ENCODE results near the gene FRMPD4. TPM values are rescaled to one million over a fixed set of nuclear protein-coding genes. Genes with fewer than 3 reads are reported as not detected.

FRMPD4 gene
- total RNA-seq, 5 donors from 2014 or later (not counting 1 experiment from before 2014, with no cell fraction given), result not detected

DNA sequence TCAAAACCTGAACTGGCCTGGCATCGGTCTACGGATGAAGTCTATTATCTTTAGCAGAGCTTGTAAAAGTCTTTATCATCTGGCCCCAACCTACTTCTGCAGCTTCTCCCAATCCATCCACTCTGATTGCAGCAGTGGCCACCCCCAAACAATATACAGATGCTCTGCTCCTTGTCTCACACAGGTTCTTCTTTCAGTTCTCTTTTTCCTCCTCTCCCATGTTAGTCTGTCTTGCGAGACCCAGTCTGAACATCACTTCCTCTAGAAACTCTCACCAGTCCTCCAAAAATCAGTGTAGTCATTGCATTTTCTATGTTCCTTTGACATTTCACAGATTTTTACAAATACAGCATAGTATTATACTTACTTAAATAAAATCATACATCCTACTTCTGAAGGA is 163.0 kb downstream of the FRMPD4 start:
- no peaks in the 10 kb centered on the region for H3K36me3 ChIP-seq (ENCODE audit: control insufficient read depth in 2 of 2, extremely low read depth in 1 of 2, insufficient read depth in 1 of 2, low read length in 1 of 2)
- 88% methylated on average over 1 of the region's 3 CpGs for WGBS (ENCODE audit: insufficient coverage)
- no peaks in the 10 kb centered on the region for H3K27me3 ChIP-seq (replicated peaks in 1 of 2; ENCODE audit: control insufficient read depth in 2 of 2, extremely low read depth in 1 of 2, insufficient read depth in 2 of 2, low read length in 1 of 2)
- H3K9me3 ChIP-seq, result no peaks in the 10 kb centered on the region
- Mint-ChIP-seq H3K27me3 (peaks cover 0 to 19% of the 10 kb centered on the region in 2 donors), H3K9me3 (peaks cover 0 to 4% (median 0%) of the 10 kb centered on the region in 3 donors), H3K27ac (no peak overlapping the region), H3K4me1 (no peaks in the 10 kb centered on the region), H3K4me3 (no peak overlapping the region), H3K36me3 (no peaks in the 10 kb centered on the region)
- no peaks in the 10 kb centered on the region for H3K4me1 ChIP-seq (ENCODE audit: control insufficient read depth in 1 of 2, extremely low read depth in 1 of 2, insufficient read depth in 2 of 2, low read length in 2 of 2)
- no peak overlapping the region for H3K27ac ChIP-seq (ENCODE audit: low read length)
- DNase-seq (no peak), ATAC-seq (replicated peaks in 1 of 4) (no peak)
- no peak overlapping the region for H3K4me3 ChIP-seq (ENCODE audit: control insufficient read depth in 1 of 2, extremely low read depth in 1 of 2, low read length in 1 of 2)
- ChIA-PET CTCF (no interaction called here), POLR2A (no interaction called here)

DNA sequence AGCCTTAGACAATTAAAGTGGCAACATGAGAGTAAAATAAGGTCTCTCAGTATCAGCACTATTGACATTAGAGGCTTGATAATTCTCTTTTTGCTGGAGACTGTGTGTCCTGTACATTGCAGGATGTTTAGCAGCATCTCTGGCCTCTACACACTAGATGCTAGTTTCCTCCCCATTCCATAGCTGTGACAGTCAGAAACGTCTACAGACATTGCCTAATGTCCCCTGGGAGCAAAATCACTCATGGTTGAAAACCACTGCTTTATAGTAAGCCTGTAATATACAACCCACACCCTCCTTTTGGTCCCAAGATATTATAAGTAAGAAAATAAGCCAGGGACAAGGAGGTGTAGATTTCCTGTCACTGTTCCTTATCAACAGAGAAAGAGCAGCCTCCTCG is 166.0 kb downstream of the FRMPD4 start:
- DNase-seq, result no peak

DNA sequence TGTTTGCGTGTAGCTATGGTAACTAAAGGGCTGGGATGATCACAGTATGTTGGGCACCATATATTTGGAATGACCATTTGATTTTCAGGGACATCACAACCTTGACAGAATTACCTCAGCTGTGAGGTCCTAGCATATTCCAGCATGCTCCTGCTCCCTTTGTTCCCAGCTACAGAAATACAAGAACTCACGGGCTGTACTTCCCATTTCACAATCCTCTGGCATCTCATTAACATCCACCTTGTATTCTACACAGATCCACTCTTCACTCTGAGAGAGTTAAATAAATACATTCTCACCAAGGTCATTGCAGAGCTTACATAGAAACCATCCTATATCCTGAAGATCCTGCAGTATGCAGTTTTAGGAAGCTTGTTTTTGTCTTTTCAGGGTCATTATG is 169.7 kb downstream of the FRMPD4 start:
- POLR2A ChIA-PET, result no interaction called here
- Histone ChIP-seq H3K36me3 (ENCODE audit: control insufficient read depth in 2 of 2, extremely low read depth in 1 of 2, insufficient read depth in 1 of 2, low read length in 1 of 2) (no peaks in the 10 kb centered on the region), H3K4me3 (ENCODE audit: control insufficient read depth in 1 of 2, extremely low read depth in 1 of 2, low read length in 1 of 2) (no peak overlapping the region), H3K27me3 (replicated peaks in 1 of 2; ENCODE audit: control insufficient read depth in 2 of 2, extremely low read depth in 1 of 2, insufficient read depth in 2 of 2, low read length in 1 of 2) (no peaks in the 10 kb centered on the region), H3K27ac (ENCODE audit: low read length) (no peak overlapping the region), H3K4me1 (ENCODE audit: control insufficient read depth in 1 of 2, extremely low read depth in 1 of 2, insufficient read depth in 2 of 2, low read length in 2 of 2) (no peaks in the 10 kb centered on the region), H3K9me3 (no peaks in the 10 kb centered on the region)
- Mint-ChIP-seq H3K9me3 (no peaks in the 10 kb centered on the region), H3K36me3 (no peaks in the 10 kb centered on the region), H3K4me1 (no peaks in the 10 kb centered on the region), H3K4me3 (no peak overlapping the region), H3K27me3 (peaks cover 0 to 16% of the 10 kb centered on the region in 2 donors), H3K27ac (no peak overlapping the region)
- CTCF ChIA-PET, result no interaction called here
- no peak for DNase-seq
- 71% methylated on average over 1 of the region's 2 CpGs for WGBS (ENCODE audit: insufficient coverage)
- no peak for ATAC-seq (replicated peaks in 1 of 4)

More for the DNA sequence above, 166.0 kb downstream of the FRMPD4 start:
- H3K27me3 Mint-ChIP-seq, result peaks cover 0 to 7% of the 10 kb centered on the region in 2 donors
- H3K36me3 Mint-ChIP-seq, result no peaks in the 10 kb centered on the region
- no CpG with 5 or more reads among the region's 2 CpGs for WGBS (ENCODE audit: insufficient coverage)
- Histone ChIP-seq H3K9me3 (no peaks in the 10 kb centered on the region), H3K27ac (ENCODE audit: low read length) (no peak overlapping the region), H3K36me3 (ENCODE audit: control insufficient read depth in 2 of 2, extremely low read depth in 1 of 2, insufficient read depth in 1 of 2, low read length in 1 of 2) (no peaks in the 10 kb centered on the region), H3K4me1 (ENCODE audit: control insufficient read depth in 1 of 2, extremely low read depth in 1 of 2, insufficient read depth in 2 of 2, low read length in 2 of 2) (no peaks in the 10 kb centered on the region), H3K4me3 (ENCODE audit: control insufficient read depth in 1 of 2, extremely low read depth in 1 of 2, low read length in 1 of 2) (no peak overlapping the region), H3K27me3 (replicated peaks in 1 of 2; ENCODE audit: control insufficient read depth in 2 of 2, extremely low read depth in 1 of 2, insufficient read depth in 2 of 2, low read length in 1 of 2) (no peaks in the 10 kb centered on the region)
- H3K4me3 Mint-ChIP-seq, result no peak overlapping the region
- H3K27ac Mint-ChIP-seq, result no peak overlapping the region
- no peaks in the 10 kb centered on the region for H3K4me1 Mint-ChIP-seq
- ChIA-PET POLR2A (no interaction called here), CTCF (no interaction called here)
- no peak for ATAC-seq (replicated peaks in 1 of 4)
- no peaks in the 10 kb centered on the region for H3K9me3 Mint-ChIP-seq

DNA sequence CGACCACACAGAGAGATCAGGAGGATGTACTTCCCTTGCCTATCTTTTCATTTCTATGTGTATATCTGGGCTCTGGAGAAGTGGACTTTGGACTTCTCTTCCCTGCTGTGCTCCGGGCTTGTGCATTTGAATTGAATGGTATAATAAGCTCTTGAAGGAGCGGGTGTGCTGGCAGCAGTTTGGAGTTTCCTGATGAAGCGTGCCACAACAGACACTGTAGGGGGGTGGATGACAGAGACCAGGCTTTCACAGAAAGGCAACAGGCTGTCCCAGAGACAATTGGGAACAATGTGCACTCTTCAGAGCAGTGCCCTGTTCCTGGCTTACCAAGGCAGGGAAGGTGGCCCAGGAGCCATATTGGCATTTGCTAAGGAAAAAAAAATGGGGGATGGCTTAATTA is 170.1 kb downstream of the FRMPD4 start:
- no peaks in the 10 kb centered on the region for H3K36me3 Mint-ChIP-seq
- Histone ChIP-seq H3K4me3 (ENCODE audit: control insufficient read depth in 1 of 2, extremely low read depth in 1 of 2, low read length in 1 of 2) (no peak overlapping the region), H3K27ac (ENCODE audit: low read length) (no peak overlapping the region), H3K9me3 (no peaks in the 10 kb centered on the region), H3K36me3 (ENCODE audit: control insufficient read depth in 2 of 2, extremely low read depth in 1 of 2, insufficient read depth in 1 of 2, low read length in 1 of 2) (no peaks in the 10 kb centered on the region), H3K4me1 (ENCODE audit: control insufficient read depth in 1 of 2, extremely low read depth in 1 of 2, insufficient read depth in 2 of 2, low read length in 2 of 2) (no peaks in the 10 kb centered on the region), H3K27me3 (replicated peaks in 1 of 2; ENCODE audit: control insufficient read depth in 2 of 2, extremely low read depth in 1 of 2, insufficient read depth in 2 of 2, low read length in 1 of 2) (no peaks in the 10 kb centered on the region)
- no peak overlapping the region for H3K4me3 Mint-ChIP-seq
- no peak for ATAC-seq (replicated peaks in 1 of 4)
- H3K27me3 Mint-ChIP-seq, result peaks cover 0 to 20% of the 10 kb centered on the region in 2 donors
- no peaks in the 10 kb centered on the region for H3K4me1 Mint-ChIP-seq
- CTCF ChIA-PET, result no interaction called here
- 78% methylated on average over 2 of the region's 4 CpGs for WGBS (ENCODE audit: insufficient coverage)
- no peak for DNase-seq
- no peak overlapping the region for H3K27ac Mint-ChIP-seq
- H3K9me3 Mint-ChIP-seq, result no peaks in the 10 kb centered on the region
- POLR2A ChIA-PET, result no interaction called here

DNA sequence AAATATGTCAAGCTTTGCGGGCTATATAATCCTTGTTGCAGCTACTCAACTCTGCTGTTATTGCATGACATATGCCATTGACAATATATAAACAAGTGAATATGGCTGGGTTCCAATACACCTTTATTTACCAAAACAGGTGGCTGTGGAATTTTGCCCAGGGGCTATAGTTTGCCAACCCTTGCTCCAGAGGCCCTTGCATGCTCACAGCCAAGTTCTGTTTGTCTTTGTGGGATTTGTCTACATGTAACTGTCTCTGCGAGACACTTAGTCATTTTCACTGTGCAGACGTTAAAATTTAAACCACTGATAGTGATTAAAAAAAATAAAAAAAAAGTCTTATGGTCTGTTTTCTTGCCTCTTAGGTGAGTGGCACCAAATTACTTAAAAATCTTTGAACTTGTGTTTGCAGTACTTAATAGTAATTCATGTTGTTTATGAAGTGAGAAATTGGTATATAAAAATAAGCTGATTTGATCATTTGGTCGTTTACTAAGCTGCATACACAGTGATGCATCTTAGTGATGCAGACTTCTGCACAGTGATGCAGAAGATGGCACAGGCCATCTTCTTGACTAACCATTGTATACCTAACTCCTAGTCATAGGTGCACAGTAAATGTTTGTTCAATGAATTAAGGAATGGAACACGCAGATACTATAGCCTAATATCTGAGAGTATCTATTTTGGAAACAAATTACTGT is 170.9 kb downstream of the FRMPD4 start:
- ATAC-seq (replicated peaks in 1 of 4), result no peak
- ChIA-PET CTCF (interaction anchor here in 1 of 2 donors (0.6 kb wide), 1 partner anchor 113 kb away, joined by 5 read pairs; no protein-coding TSS in a partner anchor), POLR2A (interaction anchor here in 1 of 2 donors (0.7 kb wide), 1 partner anchor 153 kb away, joined by 4 read pairs; no protein-coding TSS in a partner anchor)
- H3K27me3 ChIP-seq (replicated peaks in 1 of 2; ENCODE audit: control insufficient read depth in 2 of 2, extremely low read depth in 1 of 2, insufficient read depth in 2 of 2, low read length in 1 of 2), result no peaks in the 10 kb centered on the region
- H3K4me3 ChIP-seq (ENCODE audit: control insufficient read depth in 1 of 2, extremely low read depth in 1 of 2, low read length in 1 of 2), result no peak overlapping the region
- H3K9me3 Mint-ChIP-seq, result no peaks in the 10 kb centered on the region
- no CpG with 5 or more reads among the region's 5 CpGs for WGBS (ENCODE audit: insufficient coverage)
- H3K4me1 ChIP-seq (ENCODE audit: control insufficient read depth in 1 of 2, extremely low read depth in 1 of 2, insufficient read depth in 2 of 2, low read length in 2 of 2), result no peaks in the 10 kb centered on the region
- H3K9me3 ChIP-seq, result no peaks in the 10 kb centered on the region
- no peaks in the 10 kb centered on the region for H3K4me1 Mint-ChIP-seq
- peaks cover 0 to 24% of the 10 kb centered on the region in 2 donors for H3K27me3 Mint-ChIP-seq
- no peak for DNase-seq
- H3K27ac Mint-ChIP-seq, result no peak overlapping the region
- H3K27ac ChIP-seq (ENCODE audit: low read length), result no peak overlapping the region
- H3K36me3 ChIP-seq (ENCODE audit: control insufficient read depth in 2 of 2, extremely low read depth in 1 of 2, insufficient read depth in 1 of 2, low read length in 1 of 2), result no peaks in the 10 kb centered on the region
- no peaks in the 10 kb centered on the region for H3K36me3 Mint-ChIP-seq
- no peak overlapping the region for H3K4me3 Mint-ChIP-seq

DNA sequence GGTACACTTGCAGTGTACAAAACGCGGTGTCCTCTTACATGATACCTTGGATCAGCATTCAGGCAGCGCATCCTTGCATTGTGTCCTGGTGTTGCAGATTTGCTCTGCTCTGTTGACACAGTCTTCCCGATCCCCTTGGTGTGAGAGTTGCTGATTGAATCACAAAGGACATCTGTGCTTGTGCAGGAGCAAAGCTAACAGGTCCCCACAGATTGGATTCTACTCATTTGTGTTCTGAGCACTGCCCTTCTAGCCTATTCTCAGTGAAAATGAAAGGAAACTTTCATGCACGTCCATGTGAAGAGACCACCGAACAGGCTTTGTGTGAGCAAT is 171.4 kb downstream of the FRMPD4 start:
- ATAC-seq (replicated peaks in 1 of 4) (no peak), DNase-seq (no peak)
- H3K4me3 Mint-ChIP-seq, result no peak overlapping the region
- Histone ChIP-seq H3K4me1 (ENCODE audit: control insufficient read depth in 1 of 2, extremely low read depth in 1 of 2, insufficient read depth in 2 of 2, low read length in 2 of 2) (no peaks in the 10 kb centered on the region), H3K36me3 (ENCODE audit: control insufficient read depth in 2 of 2, extremely low read depth in 1 of 2, insufficient read depth in 1 of 2, low read length in 1 of 2) (no peaks in the 10 kb centered on the region), H3K9me3 (no peaks in the 10 kb centered on the region), H3K27me3 (replicated peaks in 1 of 2; ENCODE audit: control insufficient read depth in 2 of 2, extremely low read depth in 1 of 2, insufficient read depth in 2 of 2, low read length in 1 of 2) (no peaks in the 10 kb centered on the region), H3K4me3 (ENCODE audit: control insufficient read depth in 1 of 2, extremely low read depth in 1 of 2, low read length in 1 of 2) (no peak overlapping the region), H3K27ac (ENCODE audit: low read length) (no peak overlapping the region)
- peaks cover 0 to 23% of the 10 kb centered on the region in 2 donors for H3K27me3 Mint-ChIP-seq
- H3K4me1 Mint-ChIP-seq, result no peaks in the 10 kb centered on the region
- H3K9me3 Mint-ChIP-seq, result no peaks in the 10 kb centered on the region
- CTCF ChIA-PET, result no interaction called here
- no peaks in the 10 kb centered on the region for H3K36me3 Mint-ChIP-seq
- POLR2A ChIA-PET, result interaction anchor here (0.6 to 0.7 kb wide), 2 partner anchors 44 to 152 kb away, joined by 4 to 5 read pairs; no protein-coding TSS in a partner anchor
- H3K27ac Mint-ChIP-seq, result no peak overlapping the region
- 69% methylated on average over 3 of the region's 6 CpGs for WGBS (ENCODE audit: insufficient coverage)

DNA sequence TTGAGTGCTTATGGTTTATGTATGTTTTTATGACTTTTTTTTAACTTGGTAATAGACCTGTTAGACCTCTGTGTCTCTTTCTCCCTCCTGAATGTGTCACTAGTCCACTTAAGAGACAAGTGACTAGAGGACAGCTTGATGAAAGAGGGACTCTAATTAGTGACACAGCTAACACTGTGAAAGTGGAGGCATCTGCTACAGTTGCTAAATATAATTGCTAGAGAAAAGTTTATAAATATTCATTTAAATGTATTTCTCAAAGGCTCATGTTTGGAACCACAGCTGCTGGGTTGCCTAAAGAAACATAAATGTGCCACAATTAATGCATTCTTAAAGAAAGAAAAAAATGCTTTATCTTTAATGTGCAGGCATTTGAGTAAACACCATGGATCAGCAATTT is 176.4 kb downstream of the FRMPD4 start:
- H3K27me3 Mint-ChIP-seq, result peaks cover 0 to 24% of the 10 kb centered on the region in 2 donors
- no peaks in the 10 kb centered on the region for H3K4me1 ChIP-seq (ENCODE audit: control insufficient read depth in 1 of 2, extremely low read depth in 1 of 2, insufficient read depth in 2 of 2, low read length in 2 of 2)
- H3K4me3 ChIP-seq (ENCODE audit: control insufficient read depth in 1 of 2, extremely low read depth in 1 of 2, low read length in 1 of 2), result no peak overlapping the region
- H3K36me3 Mint-ChIP-seq, result no peaks in the 10 kb centered on the region
- ChIA-PET CTCF (no interaction called here), POLR2A (no interaction called here)
- ATAC-seq (replicated peaks in 1 of 4), result no peak
- H3K27me3 ChIP-seq (replicated peaks in 1 of 2; ENCODE audit: control insufficient read depth in 2 of 2, extremely low read depth in 1 of 2, insufficient read depth in 2 of 2, low read length in 1 of 2), result no peaks in the 10 kb centered on the region
- no peak overlapping the region for H3K27ac ChIP-seq (ENCODE audit: low read length)
- no peak overlapping the region for H3K27ac Mint-ChIP-seq
- H3K9me3 Mint-ChIP-seq, result no peaks in the 10 kb centered on the region
- H3K4me3 Mint-ChIP-seq, result no peak overlapping the region
- no peak for DNase-seq
- H3K36me3 ChIP-seq (ENCODE audit: control insufficient read depth in 2 of 2, extremely low read depth in 1 of 2, insufficient read depth in 1 of 2, low read length in 1 of 2), result no peaks in the 10 kb centered on the region
- H3K4me1 Mint-ChIP-seq, result no peaks in the 10 kb centered on the region
- H3K9me3 ChIP-seq, result no peaks in the 10 kb centered on the region
